HG02798 (cell line): ENCODE results near the gene MTNR1A.

Source experiments
- ATAC-seq: cut with Tn5 transposase; IDR thresholded peaks from one replicate; pipeline ENCODE4 v1.9.1; 2021; ENCODE audit warnings: mild to moderate bottlenecking; ENCODE audit not compliant: unreplicated experiment, poor library complexity

Gene MTNR1A

GRCh38 chr4:186499467-186499866, 55.9 kb downstream of the MTNR1A start:
- no peak for ATAC-seq

DNA sequence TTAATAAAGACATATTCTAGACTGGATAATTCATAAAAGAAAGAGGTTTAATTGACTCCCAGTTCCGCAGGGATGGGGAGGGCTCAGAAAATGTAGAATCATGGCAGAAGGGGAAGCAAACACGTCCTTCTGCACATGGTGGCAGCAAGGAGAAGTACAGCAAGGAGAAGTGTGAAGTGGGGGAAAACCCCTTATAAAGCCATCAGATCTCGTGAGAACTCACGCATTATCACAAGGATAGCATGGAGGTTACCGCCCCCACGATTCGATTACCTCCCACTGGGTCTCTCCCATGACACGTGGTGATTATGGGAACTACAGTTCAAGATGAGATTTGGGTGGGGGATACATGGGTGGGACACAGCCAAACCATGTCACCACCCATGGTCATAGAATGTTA, 58.3 kb downstream of the MTNR1A start:
- ATAC-seq: no peak

DNA sequence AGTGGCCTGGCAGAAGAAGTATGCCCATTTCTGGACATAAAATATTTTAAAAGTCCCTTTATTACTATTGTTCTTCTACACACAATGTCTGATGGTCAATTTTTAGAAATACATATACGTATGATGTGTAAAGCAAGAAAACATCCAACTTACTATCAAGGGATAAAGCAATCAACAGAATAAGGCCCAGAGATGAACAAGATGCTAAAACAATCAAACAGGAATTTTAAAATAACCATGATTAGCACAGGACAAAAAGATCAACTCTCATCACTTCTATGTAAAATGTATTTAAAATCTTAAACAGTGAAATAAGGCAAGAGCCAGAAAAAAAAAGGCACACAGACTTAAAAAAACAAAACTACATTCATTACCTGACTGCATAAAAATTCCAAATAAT, 60.9 kb downstream of the MTNR1A start:
- ATAC-seq: no peak

- ATAC-seq: no peak
These were observed 67.6 kb downstream of the MTNR1A start for GRCh38 chr4:186487726-186488125.

GRCh38 chr4:186486172-186486571, 69.2 kb downstream of the MTNR1A start:
- ATAC-seq: no peak

DNA sequence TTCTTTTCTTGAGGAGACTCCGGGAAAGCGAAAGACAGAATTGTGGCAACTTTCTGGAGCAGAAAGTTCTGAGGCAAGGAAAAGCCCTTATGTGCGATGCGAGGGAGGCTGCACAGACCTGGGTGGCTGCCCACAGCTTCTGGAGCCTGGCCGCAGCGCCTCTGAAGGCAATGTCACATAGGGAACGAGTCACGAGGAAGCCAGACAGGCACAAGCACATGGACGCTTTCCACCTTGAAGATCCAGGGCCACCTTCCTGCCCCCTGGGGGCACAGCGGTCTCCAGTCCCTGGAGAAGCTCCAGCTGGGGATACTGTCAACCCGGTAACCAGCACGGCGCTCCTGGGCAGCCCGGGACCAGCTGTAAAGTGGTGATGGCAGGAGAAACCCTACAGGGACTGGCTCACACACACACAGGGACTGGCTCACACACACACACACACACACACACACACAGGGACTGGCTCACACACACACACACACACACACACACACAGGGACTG, 69.8 kb downstream of the MTNR1A start:
- no peak for ATAC-seq

DNA sequence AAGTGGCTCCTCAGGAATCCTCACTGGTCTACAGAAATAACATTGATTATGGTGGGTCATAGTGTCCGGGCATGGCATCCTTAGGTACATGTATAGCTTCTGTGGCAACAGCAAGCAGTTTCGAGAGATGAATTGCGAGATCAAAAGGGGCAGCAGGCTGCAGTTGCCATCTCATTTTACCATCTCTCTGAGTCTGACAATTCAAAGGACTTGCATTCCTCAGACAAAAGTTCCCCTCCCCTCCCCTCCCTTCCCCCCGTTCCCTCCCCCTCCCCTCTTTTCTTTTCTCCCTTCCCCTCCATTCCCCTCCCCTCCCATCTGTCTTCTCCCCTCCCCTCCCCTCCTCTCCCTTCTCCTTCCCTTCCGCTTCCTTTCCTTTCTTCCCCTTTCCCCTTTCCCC, 70.2 kb downstream of the MTNR1A start:
- no peak for ATAC-seq

GRCh38 chr4:186483656-186484055, 71.7 kb downstream of the MTNR1A start:
- ATAC-seq: no peak
